Hepatocyte (in vitro differentiated cells): ENCODE results near the gene BID.
"Not testable (repeated sequence)": the region's sequence is repeated elsewhere in the genome, so short reads cannot be mapped to it uniquely, and the experiment has no call there.

Experiments used
- EZH2phosphoT487 ChIP-seq: fragments of 200-600 bp; sonication (generic); IDR thresholded peaks from one replicate; pipeline ENCODE4 v1.6.1; 2018; ENCODE audit warnings: antibody characterized with exemption, mild to moderate bottlenecking, low read depth, moderate library complexity; ENCODE audit not compliant: unreplicated experiment, severe bottlenecking
- TF ChIP-seq, protein P1 (sequence below): fragments of 200-600 bp; sonication (generic); IDR thresholded peaks from 2 replicates; pipeline ENCODE4 v1.5.1; 2016; ENCODE audit warnings: antibody characterized with exemption, mild to moderate bottlenecking; ENCODE audit not compliant: poor library complexity

DNA sequence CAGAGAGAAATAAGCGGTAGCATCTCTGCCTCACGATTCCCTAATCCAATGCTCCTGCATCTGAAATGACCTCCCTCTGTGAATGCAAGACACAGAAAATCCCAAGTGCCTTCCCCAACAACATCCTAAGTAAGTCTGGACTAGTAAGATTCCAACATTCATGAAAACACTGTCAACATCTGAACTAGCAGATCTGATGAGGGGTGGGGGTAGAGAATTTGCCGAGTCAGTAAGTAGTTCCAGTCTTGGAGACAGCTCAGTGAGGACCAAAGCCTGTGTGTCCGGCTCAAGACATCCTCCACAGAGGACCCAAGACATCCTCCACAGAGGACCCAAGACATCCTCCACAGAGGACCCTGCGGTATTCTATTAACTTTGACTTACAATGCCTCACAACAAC is 9.4 kb downstream of the BID start:
- TF ChIP-seq, protein P1, sequence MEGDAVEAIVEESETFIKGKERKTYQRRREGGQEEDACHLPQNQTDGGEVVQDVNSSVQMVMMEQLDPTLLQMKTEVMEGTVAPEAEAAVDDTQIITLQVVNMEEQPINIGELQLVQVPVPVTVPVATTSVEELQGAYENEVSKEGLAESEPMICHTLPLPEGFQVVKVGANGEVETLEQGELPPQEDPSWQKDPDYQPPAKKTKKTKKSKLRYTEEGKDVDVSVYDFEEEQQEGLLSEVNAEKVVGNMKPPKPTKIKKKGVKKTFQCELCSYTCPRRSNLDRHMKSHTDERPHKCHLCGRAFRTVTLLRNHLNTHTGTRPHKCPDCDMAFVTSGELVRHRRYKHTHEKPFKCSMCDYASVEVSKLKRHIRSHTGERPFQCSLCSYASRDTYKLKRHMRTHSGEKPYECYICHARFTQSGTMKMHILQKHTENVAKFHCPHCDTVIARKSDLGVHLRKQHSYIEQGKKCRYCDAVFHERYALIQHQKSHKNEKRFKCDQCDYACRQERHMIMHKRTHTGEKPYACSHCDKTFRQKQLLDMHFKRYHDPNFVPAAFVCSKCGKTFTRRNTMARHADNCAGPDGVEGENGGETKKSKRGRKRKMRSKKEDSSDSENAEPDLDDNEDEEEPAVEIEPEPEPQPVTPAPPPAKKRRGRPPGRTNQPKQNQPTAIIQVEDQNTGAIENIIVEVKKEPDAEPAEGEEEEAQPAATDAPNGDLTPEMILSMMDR, result not testable (repeated sequence)
- TF ChIP-seq EZH2phosphoT487, result not testable (repeated sequence)
